HFF-Myc (cell line): ENCODE measurements around the gene PNPLA1.

ENCODE experiments used
- DNase-seq: peaks from one replicate; pipeline ENCODE4 v3.0.0-alpha.2; 2011; ENCODE audit warnings: low read depth; ENCODE audit errors: extremely low read depth
- H3K4me3 ChIP-seq: replicated peaks from 2 replicates; pipeline ENCODE4 v1.5.1; 2011; ENCODE audit warnings: low read depth, mild to moderate bottlenecking, control low read depth, low read length
- CTCF ChIP-seq: IDR thresholded peaks from 2 replicates; pipeline ENCODE4 v1.5.1; 2012; ENCODE audit warnings: mild to moderate bottlenecking, low read depth, low read length, control low read depth; ENCODE audit errors: missing control alignments

The PNPLA1 gene

GRCh38 chr6:36357872-36358225 lies 88.0 kb downstream of the PNPLA1 start:
- DNase-seq: no peak
- no peak for TF ChIP-seq CTCF
- H3K4me3 ChIP-seq: no peak overlapping the region
